ENCODE measurements around the gene PDLIM5. TPM values are rescaled to one million over a fixed set of nuclear protein-coding genes. Genes with fewer than 3 reads are reported as not detected.

PDLIM5 gene
- total RNA-seq, 1 experiment from 2014 or later = 106 TPM

GRCh38 chr4:94629837-94630236, 178.1 kb downstream of the PDLIM5 start:
- Histone ChIP-seq H3K9me3 (no peaks in the 10 kb centered on the region), H3K4me3 (ENCODE audit: low read depth, low read length) (no peak overlapping the region), H3K27me3 (replicated peaks; ENCODE audit: control insufficient read depth, insufficient read depth, low read length) (no peaks in the 10 kb centered on the region), H3K36me3 (ENCODE audit: control insufficient read depth, insufficient read depth, low read length) (no peaks in the 10 kb centered on the region; the same call in 1 of the 2 replicates), H3K4me1 (no peaks in the 10 kb centered on the region)
- no peak for DNase-seq
- TF ChIP-seq CTCF (IDR thresholded peaks at IDR 0.05; ENCODE audit: insufficient read depth in 1 of 2, low read depth in 1 of 2, low read length in 1 of 2, severe bottlenecking in 1 of 2, unreplicated experiment in 1 of 2) = no peak
- ChIA-PET POLR2A (no interaction called here), CTCF (no interaction called here)
- Mint-ChIP-seq H3K36me3 (ENCODE audit: insufficient read depth, unreplicated experiment) (peaks cover 6% of the 10 kb centered on the region), H3K27me3 (ENCODE audit: insufficient read depth, unreplicated experiment) (no peaks in the 10 kb centered on the region), H3K4me3 (ENCODE audit: unreplicated experiment) (no peak overlapping the region), H3K27ac (ENCODE audit: unreplicated experiment) (no peak overlapping the region), H3K4me1 (ENCODE audit: low read depth, unreplicated experiment) (no peaks in the 10 kb centered on the region), H3K9me3 (ENCODE audit: unreplicated experiment) (no peaks in the 10 kb centered on the region)
- intact Hi-C loops (cut with micrococcal nuclease; ENCODE audit: unreplicated experiment) = no loop called here
- BruUV-seq (replicated peaks) = no TSS peak

GRCh38 chr4:94634271-94634670, 182.5 kb downstream of the PDLIM5 start:
- Mint-ChIP-seq H3K9me3 (ENCODE audit: unreplicated experiment) (no peaks in the 10 kb centered on the region), H3K27ac (ENCODE audit: unreplicated experiment) (no peak overlapping the region), H3K36me3 (ENCODE audit: insufficient read depth, unreplicated experiment) (no peaks in the 10 kb centered on the region), H3K4me3 (ENCODE audit: unreplicated experiment) (no peak overlapping the region), H3K4me1 (ENCODE audit: low read depth, unreplicated experiment) (no peaks in the 10 kb centered on the region), H3K27me3 (ENCODE audit: insufficient read depth, unreplicated experiment) (no peaks in the 10 kb centered on the region)
- H3K36me3 ChIP-seq (ENCODE audit: control insufficient read depth, insufficient read depth, low read length) = no peaks in the 10 kb centered on the region; the same call in 1 of the 2 replicates
- TF ChIP-seq CTCF (IDR thresholded peaks at IDR 0.05; ENCODE audit: insufficient read depth in 1 of 2, low read depth in 1 of 2, low read length in 1 of 2, severe bottlenecking in 1 of 2, unreplicated experiment in 1 of 2) = no peak
- CTCF ChIA-PET = no interaction called here
- BruUV-seq (replicated peaks) = no TSS peak
- no peaks in the 10 kb centered on the region for H3K9me3 ChIP-seq
- intact Hi-C loops (cut with micrococcal nuclease; ENCODE audit: unreplicated experiment) = no loop called here
- H3K4me1 ChIP-seq = no peaks in the 10 kb centered on the region
- POLR2A ChIA-PET = no interaction called here
- no peaks in the 10 kb centered on the region for H3K27me3 ChIP-seq (replicated peaks; ENCODE audit: control insufficient read depth, insufficient read depth, low read length)
- H3K4me3 ChIP-seq (ENCODE audit: low read depth, low read length) = no peak overlapping the region
- DNase-seq = no peak

DNA sequence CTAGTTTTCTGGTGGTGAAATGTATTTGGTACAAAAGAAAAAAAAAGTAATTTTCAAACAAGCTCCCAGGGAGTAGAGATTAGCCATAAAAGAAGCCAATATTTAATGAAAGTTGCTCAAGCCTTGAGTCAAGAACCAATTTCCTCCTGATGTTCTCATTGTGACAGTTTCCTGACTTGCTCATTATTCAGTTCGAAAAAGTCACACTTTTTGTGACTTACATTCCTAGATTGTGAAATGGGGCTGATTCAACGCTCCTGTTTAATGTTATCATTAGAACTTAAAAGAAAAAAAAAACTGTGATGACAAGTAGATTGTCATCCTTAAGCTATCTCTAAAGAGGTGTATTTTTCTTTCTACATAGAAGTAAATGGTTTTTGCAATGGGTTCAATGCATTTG, 183.4 kb downstream of the PDLIM5 start:
- no peak for DNase-seq
- no peaks in the 10 kb centered on the region for H3K4me1 ChIP-seq
- no peak overlapping the region for H3K27ac Mint-ChIP-seq (ENCODE audit: unreplicated experiment)
- no TSS peak for BruUV-seq (replicated peaks)
- no peaks in the 10 kb centered on the region for H3K27me3 Mint-ChIP-seq (ENCODE audit: insufficient read depth, unreplicated experiment)
- no peaks in the 10 kb centered on the region for H3K9me3 ChIP-seq
- no peaks in the 10 kb centered on the region; the same call in 1 of the 2 replicates for H3K36me3 ChIP-seq (ENCODE audit: control insufficient read depth, insufficient read depth, low read length)
- POLR2A ChIA-PET = no interaction called here
- no peak for TF ChIP-seq CTCF (IDR thresholded peaks at IDR 0.05; ENCODE audit: insufficient read depth in 1 of 2, low read depth in 1 of 2, low read length in 1 of 2, severe bottlenecking in 1 of 2, unreplicated experiment in 1 of 2)
- no peaks in the 10 kb centered on the region for H3K27me3 ChIP-seq (replicated peaks; ENCODE audit: control insufficient read depth, insufficient read depth, low read length)
- H3K36me3 Mint-ChIP-seq (ENCODE audit: insufficient read depth, unreplicated experiment) = no peaks in the 10 kb centered on the region
- H3K4me1 Mint-ChIP-seq (ENCODE audit: low read depth, unreplicated experiment) = no peaks in the 10 kb centered on the region
- intact Hi-C loops (cut with micrococcal nuclease; ENCODE audit: unreplicated experiment) = no loop called here
- H3K9me3 Mint-ChIP-seq (ENCODE audit: unreplicated experiment) = no peaks in the 10 kb centered on the region
- H3K4me3 ChIP-seq (ENCODE audit: low read depth, low read length) = no peak overlapping the region
- CTCF ChIA-PET = no interaction called here
- no peak overlapping the region for H3K4me3 Mint-ChIP-seq (ENCODE audit: unreplicated experiment)

All from Caco-2 (cell line).